GM12878 (cell line): Measurements from ENCODE around the gene ADAM23. TPM values are rescaled to one million over a fixed set of nuclear protein-coding genes. Genes with fewer than 3 reads are reported as not detected.

ENCODE experiments used
- BACH1 ChIP-seq: fragments of 450-650 bp; IDR thresholded peaks from 2 replicates; pipeline ENCODE4 v1.6.1; 2017; ENCODE audit warnings: mild to moderate bottlenecking, borderline replicate concordance
- CEBPB ChIP-seq, 2 experiments: fragments of 150-350 bp in 1 of 2; IDR thresholded peaks; 2 replicates each; pipeline ENCODE4 v1.6.1; 2012 to 2014; ENCODE audit warnings: low read depth in 2 of 2, low read length in 2 of 2, borderline replicate concordance in 1 of 2, inconsistent platforms in 1 of 2
- MEF2A ChIP-seq: IDR thresholded peaks from 2 replicates; pipeline ENCODE4 v1.6.1; 2011; ENCODE audit warnings: low read depth, mild to moderate bottlenecking, low read length, moderate library complexity; ENCODE audit not compliant: insufficient read depth
- NRF1 ChIP-seq: conservative IDR thresholded peaks from 2 replicates; pipeline ENCODE4 v1.6.1; 2011; ENCODE audit warnings: mild to moderate bottlenecking, low read depth, low read length, improper control_type of control experiment
- SIN3A ChIP-seq: IDR thresholded peaks from 2 replicates; pipeline ENCODE4 v1.6.1; 2012; ENCODE audit warnings: low read depth, low read length, improper control_type of control experiment
- TCF7 ChIP-seq: IDR thresholded peaks from 2 replicates; pipeline ENCODE4 v1.6.1; 2014; ENCODE audit warnings: antibody characterized with exemption, borderline replicate concordance
- ZBTB4 ChIP-seq: fragments of 450-650 bp; formaldehyde crosslinking; IDR thresholded peaks from 2 replicates; pipeline ENCODE4 v1.4.0; 2022; ENCODE audit warnings: mild to moderate bottlenecking, moderate library complexity
- ZNF217 ChIP-seq: fragments of 450-650 bp; IDR thresholded peaks from 2 replicates; pipeline ENCODE4 v1.6.1; 2017; ENCODE audit warnings: antibody characterized with exemption, mild to moderate bottlenecking
- polyA plus RNA-seq, 11 experiments: library from polyadenylated mRNA; depleted of rRNA in 4 of 11; unstranded in 6 of 11; stranded (reverse) in 5 of 11; fragments of >200 nt; fragmentation: Nextera tagmentation in 4 of 11; fragmentation: Illumina TruSeq in 1 of 11; extraction: Ambion mirVana in 4 of 11; extraction: Trizol in 1 of 11; gene quantifications; 1 replicate in 1 of 11; 2 replicates in 10 of 11; pipeline versions ENCODE4 v1.2.1 to v1.2.3, GENCODE V29; 2011 to 2016; ENCODE audit warnings: inconsistent platforms in 2 of 11, missing spikeins in 2 of 11, low read depth in 1 of 11
- total RNA-seq, 4 experiments: library from RNA; depleted of rRNA in 3 of 4; stranded (reverse); fragments of >200 nt in 3 of 4; fragmentation: Illumina TruSeq in 1 of 4; extraction: Trizol in 1 of 4; gene quantifications; 2 replicates each; pipeline versions ENCODE4 v1.2.1 to v1.2.3, GENCODE V29; 2013 to 2021
- TF ChIP-seq, protein P1 (sequence below): fragments of 450-650 bp; IDR thresholded peaks from 2 replicates; pipeline ENCODE4 v1.6.1; 2018; ENCODE audit warnings: mild to moderate bottlenecking, low read depth, moderate library complexity; ENCODE audit not compliant: partially characterized antibody
- TF ChIP-seq, protein P2 (sequence below): fragments of 450-650 bp; IDR thresholded peaks from 2 replicates; pipeline ENCODE4 v1.6.1; 2017; ENCODE audit warnings: borderline replicate concordance
- TF ChIP-seq, protein P3 (sequence below): fragments of 450-650 bp; IDR thresholded peaks from 2 replicates; pipeline ENCODE4 v1.6.1; 2017; ENCODE audit warnings: mild to moderate bottlenecking, moderate library complexity
- TF ChIP-seq, protein P4 (sequence below): fragments of 450-650 bp; IDR thresholded peaks from 2 replicates; pipeline ENCODE4 v1.6.1; 2017; ENCODE audit warnings: mild to moderate bottlenecking, moderate library complexity

ADAM23 gene
- total and polyA plus RNA-seq, 10 of the 15 experiments (the other 5 are each of a cell fraction or from before 2014, with no cell fraction given), result 5.7 to 41.8 (median 15.6) TPM

GRCh38 chr2:206457188-206457634, 13.9 kb downstream of the ADAM23 start (continued):
- TF ChIP-seq ZBTB4 (CRISPR knock-in tag), result no peak
- TF ChIP-seq SIN3A, result no peak
- peak in 1 of 2 experiments; percentile 30; a peak in 2 of 4 replicates for TF ChIP-seq CEBPB (IDR thresholded peaks at IDR 0.05; ENCODE audit: borderline replicate concordance in 1 of 2, low read depth in 2 of 2, low read length in 2 of 2)
- TF ChIP-seq, protein P1, sequence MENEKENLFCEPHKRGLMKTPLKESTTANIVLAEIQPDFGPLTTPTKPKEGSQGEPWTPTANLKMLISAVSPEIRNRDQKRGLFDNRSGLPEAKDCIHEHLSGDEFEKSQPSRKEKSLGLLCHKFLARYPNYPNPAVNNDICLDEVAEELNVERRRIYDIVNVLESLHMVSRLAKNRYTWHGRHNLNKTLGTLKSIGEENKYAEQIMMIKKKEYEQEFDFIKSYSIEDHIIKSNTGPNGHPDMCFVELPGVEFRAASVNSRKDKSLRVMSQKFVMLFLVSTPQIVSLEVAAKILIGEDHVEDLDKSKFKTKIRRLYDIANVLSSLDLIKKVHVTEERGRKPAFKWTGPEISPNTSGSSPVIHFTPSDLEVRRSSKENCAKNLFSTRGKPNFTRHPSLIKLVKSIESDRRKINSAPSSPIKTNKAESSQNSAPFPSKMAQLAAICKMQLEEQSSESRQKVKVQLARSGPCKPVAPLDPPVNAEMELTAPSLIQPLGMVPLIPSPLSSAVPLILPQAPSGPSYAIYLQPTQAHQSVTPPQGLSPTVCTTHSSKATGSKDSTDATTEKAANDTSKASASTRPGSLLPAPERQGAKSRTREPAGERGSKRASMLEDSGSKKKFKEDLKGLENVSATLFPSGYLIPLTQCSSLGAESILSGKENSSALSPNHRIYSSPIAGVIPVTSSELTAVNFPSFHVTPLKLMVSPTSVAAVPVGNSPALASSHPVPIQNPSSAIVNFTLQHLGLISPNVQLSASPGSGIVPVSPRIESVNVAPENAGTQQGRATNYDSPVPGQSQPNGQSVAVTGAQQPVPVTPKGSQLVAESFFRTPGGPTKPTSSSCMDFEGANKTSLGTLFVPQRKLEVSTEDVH, result no peak
- TF ChIP-seq ZNF217, result peak; percentile 69
- TF ChIP-seq NRF1, result no peak
- TF ChIP-seq BACH1, result peak; percentile 51; the same call in 1 of the 2 replicates
- TF ChIP-seq, protein P2, sequence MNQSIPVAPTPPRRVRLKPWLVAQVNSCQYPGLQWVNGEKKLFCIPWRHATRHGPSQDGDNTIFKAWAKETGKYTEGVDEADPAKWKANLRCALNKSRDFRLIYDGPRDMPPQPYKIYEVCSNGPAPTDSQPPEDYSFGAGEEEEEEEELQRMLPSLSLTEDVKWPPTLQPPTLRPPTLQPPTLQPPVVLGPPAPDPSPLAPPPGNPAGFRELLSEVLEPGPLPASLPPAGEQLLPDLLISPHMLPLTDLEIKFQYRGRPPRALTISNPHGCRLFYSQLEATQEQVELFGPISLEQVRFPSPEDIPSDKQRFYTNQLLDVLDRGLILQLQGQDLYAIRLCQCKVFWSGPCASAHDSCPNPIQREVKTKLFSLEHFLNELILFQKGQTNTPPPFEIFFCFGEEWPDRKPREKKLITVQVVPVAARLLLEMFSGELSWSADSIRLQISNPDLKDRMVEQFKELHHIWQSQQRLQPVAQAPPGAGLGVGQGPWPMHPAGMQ, result no peak
- TF ChIP-seq, protein P3, sequence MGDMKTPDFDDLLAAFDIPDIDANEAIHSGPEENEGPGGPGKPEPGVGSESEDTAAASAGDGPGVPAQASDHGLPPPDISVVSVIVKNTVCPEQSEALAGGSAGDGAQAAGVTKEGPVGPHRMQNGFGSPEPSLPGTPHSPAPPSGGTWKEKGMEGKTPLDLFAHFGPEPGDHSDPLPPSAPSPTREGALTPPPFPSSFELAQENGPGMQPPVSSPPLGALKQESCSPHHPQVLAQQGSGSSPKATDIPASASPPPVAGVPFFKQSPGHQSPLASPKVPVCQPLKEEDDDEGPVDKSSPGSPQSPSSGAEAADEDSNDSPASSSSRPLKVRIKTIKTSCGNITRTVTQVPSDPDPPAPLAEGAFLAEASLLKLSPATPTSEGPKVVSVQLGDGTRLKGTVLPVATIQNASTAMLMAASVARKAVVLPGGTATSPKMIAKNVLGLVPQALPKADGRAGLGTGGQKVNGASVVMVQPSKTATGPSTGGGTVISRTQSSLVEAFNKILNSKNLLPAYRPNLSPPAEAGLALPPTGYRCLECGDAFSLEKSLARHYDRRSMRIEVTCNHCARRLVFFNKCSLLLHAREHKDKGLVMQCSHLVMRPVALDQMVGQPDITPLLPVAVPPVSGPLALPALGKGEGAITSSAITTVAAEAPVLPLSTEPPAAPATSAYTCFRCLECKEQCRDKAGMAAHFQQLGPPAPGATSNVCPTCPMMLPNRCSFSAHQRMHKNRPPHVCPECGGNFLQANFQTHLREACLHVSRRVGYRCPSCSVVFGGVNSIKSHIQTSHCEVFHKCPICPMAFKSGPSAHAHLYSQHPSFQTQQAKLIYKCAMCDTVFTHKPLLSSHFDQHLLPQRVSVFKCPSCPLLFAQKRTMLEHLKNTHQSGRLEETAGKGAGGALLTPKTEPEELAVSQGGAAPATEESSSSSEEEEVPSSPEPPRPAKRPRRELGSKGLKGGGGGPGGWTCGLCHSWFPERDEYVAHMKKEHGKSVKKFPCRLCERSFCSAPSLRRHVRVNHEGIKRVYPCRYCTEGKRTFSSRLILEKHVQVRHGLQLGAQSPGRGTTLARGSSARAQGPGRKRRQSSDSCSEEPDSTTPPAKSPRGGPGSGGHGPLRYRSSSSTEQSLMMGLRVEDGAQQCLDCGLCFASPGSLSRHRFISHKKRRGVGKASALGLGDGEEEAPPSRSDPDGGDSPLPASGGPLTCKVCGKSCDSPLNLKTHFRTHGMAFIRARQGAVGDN, result no peak
- TF ChIP-seq, protein P4, sequence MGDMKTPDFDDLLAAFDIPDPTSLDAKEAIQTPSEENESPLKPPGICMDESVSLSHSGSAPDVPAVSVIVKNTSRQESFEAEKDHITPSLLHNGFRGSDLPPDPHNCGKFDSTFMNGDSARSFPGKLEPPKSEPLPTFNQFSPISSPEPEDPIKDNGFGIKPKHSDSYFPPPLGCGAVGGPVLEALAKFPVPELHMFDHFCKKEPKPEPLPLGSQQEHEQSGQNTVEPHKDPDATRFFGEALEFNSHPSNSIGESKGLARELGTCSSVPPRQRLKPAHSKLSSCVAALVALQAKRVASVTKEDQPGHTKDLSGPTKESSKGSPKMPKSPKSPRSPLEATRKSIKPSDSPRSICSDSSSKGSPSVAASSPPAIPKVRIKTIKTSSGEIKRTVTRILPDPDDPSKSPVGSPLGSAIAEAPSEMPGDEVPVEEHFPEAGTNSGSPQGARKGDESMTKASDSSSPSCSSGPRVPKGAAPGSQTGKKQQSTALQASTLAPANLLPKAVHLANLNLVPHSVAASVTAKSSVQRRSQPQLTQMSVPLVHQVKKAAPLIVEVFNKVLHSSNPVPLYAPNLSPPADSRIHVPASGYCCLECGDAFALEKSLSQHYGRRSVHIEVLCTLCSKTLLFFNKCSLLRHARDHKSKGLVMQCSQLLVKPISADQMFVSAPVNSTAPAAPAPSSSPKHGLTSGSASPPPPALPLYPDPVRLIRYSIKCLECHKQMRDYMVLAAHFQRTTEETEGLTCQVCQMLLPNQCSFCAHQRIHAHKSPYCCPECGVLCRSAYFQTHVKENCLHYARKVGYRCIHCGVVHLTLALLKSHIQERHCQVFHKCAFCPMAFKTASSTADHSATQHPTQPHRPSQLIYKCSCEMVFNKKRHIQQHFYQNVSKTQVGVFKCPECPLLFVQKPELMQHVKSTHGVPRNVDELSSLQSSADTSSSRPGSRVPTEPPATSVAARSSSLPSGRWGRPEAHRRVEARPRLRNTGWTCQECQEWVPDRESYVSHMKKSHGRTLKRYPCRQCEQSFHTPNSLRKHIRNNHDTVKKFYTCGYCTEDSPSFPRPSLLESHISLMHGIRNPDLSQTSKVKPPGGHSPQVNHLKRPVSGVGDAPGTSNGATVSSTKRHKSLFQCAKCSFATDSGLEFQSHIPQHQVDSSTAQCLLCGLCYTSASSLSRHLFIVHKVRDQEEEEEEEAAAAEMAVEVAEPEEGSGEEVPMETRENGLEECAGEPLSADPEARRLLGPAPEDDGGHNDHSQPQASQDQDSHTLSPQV, result no peak
- no peak for TF ChIP-seq TCF7
- TF ChIP-seq MEF2A, result peak; percentile 77; the same call in 1 of the 2 replicates
